Osteoblast (primary cell): ENCODE measurements around the gene ENOX1. TPM values are rescaled to one million over a fixed set of nuclear protein-coding genes. Genes with fewer than 3 reads are reported as not detected.

Experiments used
- DNase-seq: peaks from one replicate; pipeline ENCODE4 v3.0.0; 2011; ENCODE audit warnings: low spot score, mixed read lengths; ENCODE audit not compliant: insufficient read length; ENCODE audit errors: missing footprints
- H2AFZ ChIP-seq: 2 replicates; pipeline ENCODE4 v1.6.0; 2011; ENCODE audit warnings: mild to moderate bottlenecking, low read length
- H3K27ac ChIP-seq: 2 replicates; pipeline ENCODE4 v1.5.1; 2011; ENCODE audit warnings: mild to moderate bottlenecking, low read depth, low read length, moderate library complexity
- H3K27me3 ChIP-seq: 2 replicates; pipeline ENCODE4 v1.6.0; 2012; ENCODE audit warnings: mild to moderate bottlenecking, control low read depth, inconsistent platforms, low read length, moderate library complexity; ENCODE audit not compliant: insufficient read depth
- H3K36me3 ChIP-seq: 2 replicates; pipeline ENCODE4 v1.5.1; 2011; ENCODE audit warnings: mild to moderate bottlenecking, low read length, control low read depth, moderate library complexity; ENCODE audit not compliant: insufficient read depth
- H3K4me1 ChIP-seq: 2 replicates; pipeline ENCODE4 v1.5.1; 2011; ENCODE audit warnings: mild to moderate bottlenecking, low read length, control low read depth, moderate library complexity; ENCODE audit not compliant: insufficient read depth
- H3K4me2 ChIP-seq: 2 replicates; pipeline ENCODE4 v1.6.0; 2011; ENCODE audit warnings: mild to moderate bottlenecking, low read length; ENCODE audit not compliant: insufficient read depth
- H3K4me3 ChIP-seq: fragments of 200-600 bp; sonication (generic); 3 replicates; pipeline ENCODE4 v1.5.1; 2012; ENCODE audit warnings: mild to moderate bottlenecking, low read length, inconsistent platforms; ENCODE audit not compliant: insufficient read depth
- H3K79me2 ChIP-seq: 2 replicates; pipeline ENCODE4 v1.6.0; 2012; ENCODE audit warnings: mild to moderate bottlenecking, low read length, control low read depth, inconsistent platforms; ENCODE audit not compliant: insufficient read depth
- H3K9me3 ChIP-seq: 2 replicates; pipeline ENCODE4 v1.5.1; 2011; ENCODE audit warnings: low read depth, low read length, control low read depth
- H4K20me1 ChIP-seq: 2 replicates; pipeline ENCODE4 v1.6.0; 2012; ENCODE audit warnings: mild to moderate bottlenecking, low read length, control low read depth; ENCODE audit not compliant: insufficient read depth
- CTCF ChIP-seq: IDR thresholded peaks from 2 replicates; pipeline ENCODE4 v1.5.1; 2011; ENCODE audit warnings: mild to moderate bottlenecking, low read depth, low read length, moderate library complexity; ENCODE audit errors: extremely low read depth
- total RNA-seq: library from RNA; depleted of rRNA; stranded (reverse); fragments of >200 nt; gene quantifications from 2 replicates; pipeline ENCODE4 v1.2.3, GENCODE V29; 2012

Gene ENOX1
- total RNA-seq, 1 donor, result 5.4 TPM

- H3K9me3 ChIP-seq, result no peaks in the 10 kb centered on the region
- TF ChIP-seq CTCF, result no peak
- DNase-seq, result no peak
- H3K4me1 ChIP-seq, result no peaks in the 10 kb centered on the region
- no peaks in the 10 kb centered on the region for H4K20me1 ChIP-seq
- H2AFZ ChIP-seq, result no peak overlapping the region
- no peak overlapping the region for H3K4me3 ChIP-seq
- H3K27me3 ChIP-seq, result no peaks in the 10 kb centered on the region
- no peak overlapping the region for H3K27ac ChIP-seq
- no peak overlapping the region for H3K4me2 ChIP-seq
- H3K79me2 ChIP-seq, result no peaks in the 10 kb centered on the region
- no peaks in the 10 kb centered on the region for H3K36me3 ChIP-seq
These were observed 447.5 kb downstream of the ENOX1 start for GRCh38 chr13:43339145-43339804.

- Histone ChIP-seq H3K4me2 (no peak overlapping the region), H3K4me1 (peaks cover 4% of the 10 kb centered on the region), H3K79me2 (no peaks in the 10 kb centered on the region), H3K27me3 (no peaks in the 10 kb centered on the region), H2AFZ (no peak overlapping the region), H3K9me3 (no peaks in the 10 kb centered on the region), H4K20me1 (no peaks in the 10 kb centered on the region), H3K4me3 (no peak overlapping the region), H3K27ac (no peak overlapping the region), H3K36me3 (no peaks in the 10 kb centered on the region)
- no peak for TF ChIP-seq CTCF
- DNase-seq, result no peak
These were observed 451.0 kb downstream of the ENOX1 start for GRCh38 chr13:43335764-43336163.

GRCh38 chr13:43333176-43333575, 453.6 kb downstream of the ENOX1 start:
- no peaks in the 10 kb centered on the region for H3K27me3 ChIP-seq
- H3K36me3 ChIP-seq, result no peaks in the 10 kb centered on the region
- H3K9me3 ChIP-seq, result no peaks in the 10 kb centered on the region
- H4K20me1 ChIP-seq, result no peaks in the 10 kb centered on the region
- H3K27ac ChIP-seq, result no peak overlapping the region
- H3K4me2 ChIP-seq, result no peak overlapping the region
- no peak overlapping the region for H3K4me3 ChIP-seq
- no peak for DNase-seq
- peaks cover 4% of the 10 kb centered on the region for H3K4me1 ChIP-seq
- no peaks in the 10 kb centered on the region for H3K79me2 ChIP-seq
- no peak overlapping the region for H2AFZ ChIP-seq
- no peak for TF ChIP-seq CTCF

GRCh38 chr13:43331672-43332071, 455.1 kb downstream of the ENOX1 start:
- no peak overlapping the region for H3K27ac ChIP-seq
- H3K4me3 ChIP-seq, result no peak overlapping the region
- no peaks in the 10 kb centered on the region for H3K27me3 ChIP-seq
- no peak for DNase-seq
- no peak overlapping the region for H2AFZ ChIP-seq
- peak overlapping the region; percentile 25 for H3K4me2 ChIP-seq
- peaks cover 4% of the 10 kb centered on the region for H3K4me1 ChIP-seq
- TF ChIP-seq CTCF, result no peak
- H4K20me1 ChIP-seq, result no peaks in the 10 kb centered on the region
- H3K79me2 ChIP-seq, result no peaks in the 10 kb centered on the region
- H3K36me3 ChIP-seq, result no peaks in the 10 kb centered on the region
- no peaks in the 10 kb centered on the region for H3K9me3 ChIP-seq
